Parathyroid adenoma (tissue), 2 donors: ENCODE data around the gene CCNE1.
"Not testable (repeated sequence)": the region's sequence is repeated elsewhere in the genome, so short reads cannot be mapped to it uniquely, and the experiment has no call there.

Experiments used
- H2AFZ ChIP-seq: fragments of 300-600 bp; sonication (generic); one replicate; pipeline ENCODE4 v1.7.0; 2017; ENCODE audit warnings: antibody characterized with exemption, mild to moderate bottlenecking
- H3K27ac ChIP-seq: fragments of 300-600 bp; sonication (generic); one replicate; pipeline ENCODE4 v1.7.0; 2017
- H3K27me3 ChIP-seq: fragments of 300-600 bp; sonication (generic); one replicate; pipeline ENCODE4 v1.7.0; 2017; ENCODE audit warnings: low read length; ENCODE audit not compliant: control insufficient read depth, insufficient read depth
- H3K36me3 ChIP-seq: fragments of 300-600 bp; sonication (generic); one replicate; pipeline ENCODE4 v1.7.0; 2017; ENCODE audit warnings: low read length; ENCODE audit not compliant: control insufficient read depth, insufficient read depth
- H3K4me1 ChIP-seq: fragments of 300-600 bp; sonication (generic); one replicate; pipeline ENCODE4 v1.7.0; 2017; ENCODE audit warnings: control low read depth
- H3K4me2 ChIP-seq: fragments of 300-600 bp; sonication (generic); one replicate; pipeline ENCODE4 v1.7.0; 2017; ENCODE audit warnings: low read length
- H3K4me3 ChIP-seq: fragments of 300-600 bp; sonication (generic); one replicate; pipeline ENCODE4 v1.7.0; 2017; ENCODE audit warnings: low read depth, low read length
- H3K79me2 ChIP-seq: fragments of 300-600 bp; sonication (generic); one replicate; pipeline ENCODE4 v1.7.0; 2017; ENCODE audit warnings: control low read depth
- H3K9ac ChIP-seq: fragments of 300-600 bp; sonication (generic); one replicate; pipeline ENCODE4 v1.7.0; 2017; ENCODE audit warnings: mild to moderate bottlenecking
- H3K9me3 ChIP-seq: fragments of 300-600 bp; sonication (generic); one replicate; pipeline ENCODE4 v1.7.0; 2017; ENCODE audit warnings: low read length; ENCODE audit not compliant: control insufficient read depth
- TF ChIP-seq, protein P1 (sequence below): fragments of 300-600 bp; sonication (generic); IDR thresholded peaks from one replicate; pipeline ENCODE4 v1.7.0; 2017; ENCODE audit warnings: antibody characterized with exemption, mild to moderate bottlenecking
- donor health status: primary hyperparathyroidism.

CCNE1 gene

DNA sequence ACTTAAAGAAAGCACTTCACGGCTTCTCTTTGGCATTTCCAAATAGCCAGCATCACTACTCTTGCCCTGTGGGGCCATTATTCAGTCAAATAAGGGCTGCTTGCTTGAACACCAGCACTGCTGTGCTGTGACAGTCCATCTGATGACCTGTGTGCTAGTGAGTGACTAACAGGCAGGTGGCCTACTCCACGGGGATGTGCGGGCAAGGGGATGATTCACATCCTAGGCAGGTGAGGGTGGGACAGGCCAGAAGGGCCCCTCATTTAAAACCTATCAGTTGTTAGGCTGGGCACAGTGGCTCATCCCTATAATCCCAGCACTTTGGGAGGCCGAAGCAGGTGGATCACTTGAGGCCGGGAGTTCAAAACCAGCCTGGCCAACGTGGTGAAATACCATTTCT, 8.2 kb downstream of the CCNE1 start:
- Histone ChIP-seq H3K79me2 (no peaks in the 10 kb centered on the region), H3K27me3 (no peaks in the 10 kb centered on the region), H3K4me2 (no peak overlapping the region), H3K36me3 (no peaks in the 10 kb centered on the region), H3K4me3 (no peak overlapping the region), H3K4me1 (no peaks in the 10 kb centered on the region), H2AFZ (no peak overlapping the region), H3K9ac (no peak overlapping the region), H3K27ac (no peak overlapping the region), H3K9me3 (no peaks in the 10 kb centered on the region)
- TF ChIP-seq, protein P1, sequence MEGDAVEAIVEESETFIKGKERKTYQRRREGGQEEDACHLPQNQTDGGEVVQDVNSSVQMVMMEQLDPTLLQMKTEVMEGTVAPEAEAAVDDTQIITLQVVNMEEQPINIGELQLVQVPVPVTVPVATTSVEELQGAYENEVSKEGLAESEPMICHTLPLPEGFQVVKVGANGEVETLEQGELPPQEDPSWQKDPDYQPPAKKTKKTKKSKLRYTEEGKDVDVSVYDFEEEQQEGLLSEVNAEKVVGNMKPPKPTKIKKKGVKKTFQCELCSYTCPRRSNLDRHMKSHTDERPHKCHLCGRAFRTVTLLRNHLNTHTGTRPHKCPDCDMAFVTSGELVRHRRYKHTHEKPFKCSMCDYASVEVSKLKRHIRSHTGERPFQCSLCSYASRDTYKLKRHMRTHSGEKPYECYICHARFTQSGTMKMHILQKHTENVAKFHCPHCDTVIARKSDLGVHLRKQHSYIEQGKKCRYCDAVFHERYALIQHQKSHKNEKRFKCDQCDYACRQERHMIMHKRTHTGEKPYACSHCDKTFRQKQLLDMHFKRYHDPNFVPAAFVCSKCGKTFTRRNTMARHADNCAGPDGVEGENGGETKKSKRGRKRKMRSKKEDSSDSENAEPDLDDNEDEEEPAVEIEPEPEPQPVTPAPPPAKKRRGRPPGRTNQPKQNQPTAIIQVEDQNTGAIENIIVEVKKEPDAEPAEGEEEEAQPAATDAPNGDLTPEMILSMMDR: no peak

DNA sequence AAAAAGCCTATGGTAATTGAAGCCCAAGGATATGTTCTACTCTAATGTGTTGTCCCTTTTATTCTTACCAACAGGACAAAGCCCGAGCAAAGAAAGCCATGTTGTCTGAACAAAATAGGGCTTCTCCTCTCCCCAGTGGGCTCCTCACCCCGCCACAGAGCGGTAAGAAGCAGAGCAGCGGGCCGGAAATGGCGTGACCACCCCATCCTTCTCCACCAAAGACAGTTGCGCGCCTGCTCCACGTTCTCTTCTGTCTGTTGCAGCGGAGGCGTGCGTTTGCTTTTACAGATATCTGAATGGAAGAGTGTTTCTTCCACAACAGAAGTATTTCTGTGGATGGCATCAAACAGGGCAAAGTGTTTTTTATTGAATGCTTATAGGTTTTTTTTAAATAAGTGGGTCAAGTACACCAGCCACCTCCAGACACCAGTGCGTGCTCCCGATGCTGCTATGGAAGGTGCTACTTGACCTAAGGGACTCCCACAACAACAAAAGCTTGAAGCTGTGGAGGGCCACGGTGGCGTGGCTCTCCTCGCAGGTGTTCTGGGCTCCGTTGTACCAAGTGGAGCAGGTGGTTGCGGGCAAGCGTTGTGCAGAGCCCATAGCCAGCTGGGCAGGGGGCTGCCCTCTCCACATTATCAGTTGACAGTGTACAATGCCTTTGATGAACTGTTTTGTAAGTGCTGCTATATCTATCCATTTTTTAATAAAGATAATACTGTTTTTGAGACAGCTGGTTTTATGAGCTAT, 12.0 kb downstream of the CCNE1 start:
- Histone ChIP-seq H3K9ac (no peak overlapping the region), H3K27me3 (no peaks in the 10 kb centered on the region), H3K36me3 (no peaks in the 10 kb centered on the region), H3K4me1 (no peaks in the 10 kb centered on the region), H3K27ac (no peak overlapping the region), H2AFZ (no peak overlapping the region), H3K9me3 (no peaks in the 10 kb centered on the region), H3K4me2 (no peak overlapping the region), H3K79me2 (no peaks in the 10 kb centered on the region), H3K4me3 (no peak overlapping the region)
- TF ChIP-seq, protein P1: no peak

DNA sequence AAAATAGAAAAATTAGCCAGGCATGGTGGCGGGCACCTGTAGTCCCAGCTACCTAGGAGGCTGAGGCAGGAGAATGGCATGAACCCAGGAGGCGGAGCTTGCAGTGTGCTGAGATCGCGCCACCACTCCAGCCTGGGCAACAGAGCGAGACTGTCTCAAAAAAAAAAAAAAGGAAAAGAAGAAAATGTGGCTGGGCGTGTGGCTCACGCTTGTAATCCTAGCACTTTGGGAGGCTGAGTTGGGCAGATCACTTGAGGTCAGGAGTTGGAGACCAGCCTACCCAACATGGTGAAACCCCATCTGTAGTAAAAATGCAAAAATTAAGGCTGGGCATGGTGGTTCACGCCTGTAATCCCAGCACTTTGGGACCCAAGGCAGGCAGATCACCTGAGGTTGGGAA, 13.5 kb downstream of the CCNE1 start:
- H2AFZ ChIP-seq: not testable (repeated sequence)

DNA sequence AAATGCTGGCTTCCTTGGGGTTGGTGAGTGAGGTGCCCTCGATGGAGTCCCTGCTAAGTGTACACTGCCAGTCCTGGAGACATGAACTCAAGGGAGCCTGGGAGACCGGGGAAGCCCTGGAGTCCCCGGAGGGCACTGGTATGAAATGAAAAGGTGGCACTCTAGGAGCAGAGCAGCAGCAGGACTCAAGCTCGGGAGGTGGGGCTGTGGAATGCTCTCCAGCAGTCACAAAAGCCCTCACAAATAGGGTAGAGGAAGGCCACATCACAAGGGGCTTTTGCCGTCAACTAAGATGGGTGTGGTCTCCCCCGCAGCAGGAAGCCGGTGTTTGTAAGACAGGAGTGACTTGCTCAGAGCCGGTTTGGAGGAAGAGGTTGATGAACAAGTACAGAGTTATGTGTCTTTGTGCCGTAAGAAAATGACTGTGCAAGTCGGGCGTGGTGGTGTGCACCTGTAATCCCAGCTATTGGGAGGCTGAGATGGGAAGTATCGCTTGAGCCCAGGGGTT, 19.3 kb downstream of the CCNE1 start:
- Histone ChIP-seq H3K4me3 (no peak overlapping the region), H3K9me3 (no peaks in the 10 kb centered on the region), H3K27ac (no peak overlapping the region), H2AFZ (no peak overlapping the region), H3K27me3 (no peaks in the 10 kb centered on the region), H3K9ac (no peak overlapping the region), H3K4me1 (no peaks in the 10 kb centered on the region), H3K36me3 (no peaks in the 10 kb centered on the region), H3K79me2 (no peaks in the 10 kb centered on the region), H3K4me2 (no peak overlapping the region)
- TF ChIP-seq, protein P1: no peak

More for the DNA sequence above, 13.5 kb downstream of the CCNE1 start:
- H3K9me3 ChIP-seq, H3K36me3 ChIP-seq, H3K9ac ChIP-seq, H3K4me2 ChIP-seq, H3K4me1 ChIP-seq, H3K27me3 ChIP-seq, H3K27ac ChIP-seq, H3K4me3 ChIP-seq, H3K79me2 ChIP-seq: not testable (repeated sequence)

DNA sequence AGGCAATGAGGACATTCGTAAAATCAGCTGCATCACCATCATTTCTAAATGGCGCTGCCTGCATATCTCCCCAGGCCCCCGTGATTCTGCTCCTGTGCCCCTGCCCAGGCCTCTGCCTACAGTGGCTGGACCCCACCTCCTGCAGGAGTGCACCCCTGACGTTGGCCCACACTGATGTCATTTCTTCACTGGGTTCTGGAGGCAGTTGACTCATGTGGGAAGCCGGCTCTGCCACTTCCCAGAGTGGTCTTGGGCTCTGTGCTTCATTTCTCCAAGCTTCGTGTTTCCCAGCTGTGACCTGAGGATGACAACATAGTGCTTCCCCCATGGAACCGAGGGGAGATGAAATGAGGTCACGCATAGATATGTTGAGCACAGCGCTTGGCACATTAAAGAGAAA, 19.9 kb downstream of the CCNE1 start:
- Histone ChIP-seq H3K9me3 (no peaks in the 10 kb centered on the region), H3K4me3 (no peak overlapping the region), H3K4me1 (no peaks in the 10 kb centered on the region), H3K9ac (no peak overlapping the region), H3K79me2 (no peaks in the 10 kb centered on the region), H3K27ac (no peak overlapping the region), H3K36me3 (no peaks in the 10 kb centered on the region), H3K4me2 (no peak overlapping the region), H3K27me3 (no peaks in the 10 kb centered on the region), H2AFZ (no peak overlapping the region)
- TF ChIP-seq, protein P1: no peak
